ENCODE results near the gene GRIPAP1. TPM values are rescaled to one million over a fixed set of nuclear protein-coding genes. Genes with fewer than 3 reads are reported as not detected.

GRIPAP1 gene
- total and polyA plus RNA-seq, 2 donors (not counting 3 experiments of a cell fraction or from before 2014, with no cell fraction given), result 25.3 to 49.4 TPM

DNA sequence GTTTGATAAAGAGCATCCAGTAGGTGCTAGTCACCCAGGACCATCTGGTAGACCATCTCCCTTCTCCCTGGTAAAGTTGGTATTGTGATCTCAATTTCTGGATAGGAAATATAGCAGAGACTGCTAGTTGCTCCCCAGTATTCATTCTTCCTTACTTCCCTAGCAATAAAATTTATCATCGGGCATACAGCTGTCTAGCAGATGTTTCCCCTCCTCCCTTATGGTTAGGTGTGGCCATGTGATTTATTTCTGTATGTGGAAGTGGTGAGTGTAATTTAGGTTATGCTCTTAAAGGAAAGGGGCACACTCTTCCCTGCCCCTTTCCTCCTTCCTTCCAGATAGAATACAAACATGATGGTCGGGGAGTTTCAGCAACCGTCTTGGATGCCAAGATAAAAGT lies 18.2 kb downstream of the GRIPAP1 start:
- ChIA-PET CTCF (no interaction called here), POLR2A (no interaction called here)
- dilution Hi-C loops (cut with MboI; ENCODE audit: extremely low pct_ligation_motif_present, low sequenced_read_pairs) (no loop called here), intact Hi-C loops (cut with micrococcal nuclease) (no loop called here)
- Histone ChIP-seq H3K27me3 (ENCODE audit: control insufficient read depth in 2 of 2, insufficient read depth in 2 of 2, low read length in 2 of 2) (no peaks in the 10 kb centered on the region), H3K79me2 (ENCODE audit: control insufficient read depth, insufficient read depth, low read length) (no peaks in the 10 kb centered on the region), H3K4me2 (ENCODE audit: insufficient read depth, low read length) (no peak overlapping the region), H3K9ac (replicated peaks; ENCODE audit: extremely low read depth, insufficient read depth, low read length) (no peak overlapping the region), H4K20me1 (replicated peaks; ENCODE audit: control insufficient read depth, extremely low read depth, insufficient read depth, low read length) (no peaks in the 10 kb centered on the region), H2AFZ (ENCODE audit: low read depth, low read length) (no peak overlapping the region), H3K4me1 (ENCODE audit: control insufficient read depth, extremely low read depth, insufficient read depth, low read length) (no peaks in the 10 kb centered on the region), H3K27ac (ENCODE audit: insufficient read depth, low read depth, low read length) (no peak overlapping the region), H3K4me3 (replicated peaks in 1 of 3; ENCODE audit: insufficient read depth in 1 of 3, low read depth in 1 of 3, low read length in 3 of 3) (no peak overlapping the region), H3K9me3 (replicated peaks; ENCODE audit: control insufficient read depth, insufficient read depth, low read length) (no peaks in the 10 kb centered on the region), H3K9me1 (replicated peaks; ENCODE audit: control insufficient read depth, extremely low read depth, insufficient read depth, low read length) (no peaks in the 10 kb centered on the region), H3K36me3 (ENCODE audit: control insufficient read depth in 2 of 2, extremely low read depth in 1 of 2, insufficient read depth in 2 of 2, low read length in 2 of 2) (peaks cover 6 to 33% of the 10 kb centered on the region in 2 experiments)
- no peak for DNase-seq (ENCODE audit: low read depth, low spot score)
- TF ChIP-seq POLR2AphosphoS5 (IDR thresholded peaks at IDR 0.05; ENCODE audit: insufficient read depth, low read depth, low read length), result no peak
- no peak for TF ChIP-seq EZH2 (IDR thresholded peaks at IDR 0.05; ENCODE audit: borderline replicate concordance, low read depth, low read length, severe bottlenecking)
- TF ChIP-seq GATA2 (IDR thresholded peaks at IDR 0.05; ENCODE audit: insufficient read depth, insufficient read length, low read depth, low read length), result no peak
- TF ChIP-seq MYC (IDR thresholded peaks at IDR 0.05; ENCODE audit: low read depth, low read length), result no peak
- TF ChIP-seq, protein P1, sequence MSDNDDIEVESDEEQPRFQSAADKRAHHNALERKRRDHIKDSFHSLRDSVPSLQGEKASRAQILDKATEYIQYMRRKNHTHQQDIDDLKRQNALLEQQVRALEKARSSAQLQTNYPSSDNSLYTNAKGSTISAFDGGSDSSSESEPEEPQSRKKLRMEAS (IDR thresholded peaks at IDR 0.05; ENCODE audit: insufficient read depth, insufficient read length), result no peak
- TF ChIP-seq FOS (IDR thresholded peaks at IDR 0.05; ENCODE audit: borderline replicate concordance, insufficient read depth, low read length), result no peak
- no peak for TF ChIP-seq POLR2A (IDR thresholded peaks at IDR 0.05; ENCODE audit: low read depth, low read length)
- no peak for TF ChIP-seq JUN (IDR thresholded peaks at IDR 0.05; ENCODE audit: borderline replicate concordance, insufficient read depth, insufficient read length, low read depth)
- TF ChIP-seq, protein P2, sequence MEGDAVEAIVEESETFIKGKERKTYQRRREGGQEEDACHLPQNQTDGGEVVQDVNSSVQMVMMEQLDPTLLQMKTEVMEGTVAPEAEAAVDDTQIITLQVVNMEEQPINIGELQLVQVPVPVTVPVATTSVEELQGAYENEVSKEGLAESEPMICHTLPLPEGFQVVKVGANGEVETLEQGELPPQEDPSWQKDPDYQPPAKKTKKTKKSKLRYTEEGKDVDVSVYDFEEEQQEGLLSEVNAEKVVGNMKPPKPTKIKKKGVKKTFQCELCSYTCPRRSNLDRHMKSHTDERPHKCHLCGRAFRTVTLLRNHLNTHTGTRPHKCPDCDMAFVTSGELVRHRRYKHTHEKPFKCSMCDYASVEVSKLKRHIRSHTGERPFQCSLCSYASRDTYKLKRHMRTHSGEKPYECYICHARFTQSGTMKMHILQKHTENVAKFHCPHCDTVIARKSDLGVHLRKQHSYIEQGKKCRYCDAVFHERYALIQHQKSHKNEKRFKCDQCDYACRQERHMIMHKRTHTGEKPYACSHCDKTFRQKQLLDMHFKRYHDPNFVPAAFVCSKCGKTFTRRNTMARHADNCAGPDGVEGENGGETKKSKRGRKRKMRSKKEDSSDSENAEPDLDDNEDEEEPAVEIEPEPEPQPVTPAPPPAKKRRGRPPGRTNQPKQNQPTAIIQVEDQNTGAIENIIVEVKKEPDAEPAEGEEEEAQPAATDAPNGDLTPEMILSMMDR (IDR thresholded peaks at IDR 0.05; ENCODE audit: extremely low read depth in 1 of 2, insufficient read depth in 1 of 2, low read depth in 1 of 2, low read length in 2 of 2), result no peak
- no TSS peak for BruUV-seq (replicated peaks)
- FAIRE-seq, result no peak

Measured in endothelial cell of umbilical vein (primary cell).